Vagina (tissue), 2 donors: ENCODE results near the gene ACYP1. TPM values are rescaled to one million over a fixed set of nuclear protein-coding genes. Genes with fewer than 3 reads are reported as not detected.

Experiments
- DNase-seq, 2 donors: peaks; one replicate each; pipeline ENCODE4 v3.0.0-alpha.2; 2017; ENCODE audit errors: extremely low spot score in 2 of 2
- H3K27ac ChIP-seq: fragments of 200-600 bp; sonication (generic); one replicate; pipeline ENCODE4 v1.5.1; 2019
- H3K27me3 ChIP-seq: fragments of 200-600 bp; sonication (generic); one replicate; pipeline ENCODE4 v1.5.1; 2019
- H3K36me3 ChIP-seq, 2 donors: fragments of 200-600 bp; sonication (generic); one replicate each; pipeline ENCODE4 v1.5.1; 2017 to 2019
- H3K4me1 ChIP-seq: fragments of 200-600 bp; sonication (generic); one replicate; pipeline ENCODE4 v1.5.1; 2019
- H3K4me3 ChIP-seq, 2 donors: fragments of 200-600 bp; sonication (generic); 1 replicate in 1 of 2; 2 replicates in 1 of 2; pipeline ENCODE4 v1.5.1; 2016 to 2019
- H3K9me3 ChIP-seq: fragments of 200-600 bp; sonication (generic); one replicate; pipeline ENCODE4 v1.5.1; 2019
- CTCF ChIP-seq, 3 experiments: fragments of 450-650 bp in 2 of 3; fragments of 200-600 bp in 1 of 3; sonication (generic) in 1 of 3; IDR thresholded peaks; one replicate each; pipeline ENCODE4 v1.5.1; 2017 to 2019; ENCODE audit warnings: antibody characterized with exemption in 3 of 3, mild to moderate bottlenecking in 2 of 3, moderate library complexity in 2 of 3
- POLR2A ChIP-seq, 2 donors: fragments of 450-650 bp; IDR thresholded peaks; one replicate each; pipeline ENCODE4 v1.6.1; 2017; ENCODE audit warnings: antibody characterized with exemption in 2 of 2, mild to moderate bottlenecking in 2 of 2, moderate library complexity in 2 of 2
- POLR2AphosphoS5 ChIP-seq, 2 donors: sonication (generic); formaldehyde crosslinking; IDR thresholded peaks; one replicate each; pipeline ENCODE4 v1.9.0; 2017; ENCODE audit warnings: antibody characterized with exemption in 2 of 2, mild to moderate bottlenecking in 2 of 2, low read depth in 1 of 2; ENCODE audit not compliant: insufficient read depth in 1 of 2
- intact Hi-C: fragments of 100-400 bp; cut with DNase I; formaldehyde crosslinking; loops from one replicate; pipeline ENCODE4 v1.15.1; 2023
- total RNA-seq: library from RNA; depleted of rRNA; stranded (reverse); fragments of >200 nt; gene quantifications from one replicate; pipeline ENCODE4 v1.2.3, GENCODE V29; 2016

The ACYP1 gene
- total RNA-seq, 1 donor from 2014 or later = 32.4 TPM

GRCh38 chr14:75098212-75098611 is 34.4 kb upstream of the ACYP1 start:
- Histone ChIP-seq H3K4me3 (no peak overlapping the region), H3K9me3 (no peaks in the 10 kb centered on the region), H3K36me3 (peaks cover 0 to 84% of the 10 kb centered on the region in 2 donors), H3K27ac (no peak overlapping the region), H3K4me1 (no peaks in the 10 kb centered on the region), H3K27me3 (no peaks in the 10 kb centered on the region)
- TF ChIP-seq POLR2AphosphoS5 (IDR thresholded peaks at IDR 0.05; ENCODE audit: insufficient read depth in 1 of 2, low read depth in 1 of 2) = no peak
- TF ChIP-seq CTCF (IDR thresholded peaks at IDR 0.05) = no peak
- TF ChIP-seq POLR2A (IDR thresholded peaks at IDR 0.05) = no peak
- no peak for DNase-seq
- intact Hi-C loops = no loop called here

DNA sequence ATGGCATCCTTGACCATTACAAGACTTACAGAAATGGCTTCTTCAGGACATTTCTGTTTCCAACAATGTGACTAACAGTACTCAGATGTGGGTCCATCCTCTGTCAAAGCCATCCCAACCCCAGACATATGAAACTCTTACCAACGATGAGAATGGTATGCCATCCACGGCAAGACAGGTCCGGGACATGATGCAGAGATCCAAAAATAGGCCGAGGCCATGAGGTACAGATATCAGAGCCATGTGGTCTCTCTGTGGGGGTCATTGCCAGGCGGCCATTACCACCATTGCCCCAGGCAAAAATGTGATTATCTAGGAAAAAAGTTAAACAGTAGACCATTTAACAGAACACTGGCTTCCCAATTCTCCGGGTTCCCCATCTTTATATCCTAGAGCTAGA is 33.1 kb upstream of the ACYP1 start:
- Histone ChIP-seq H3K36me3 (peaks cover 0 to 88% of the 10 kb centered on the region in 2 donors), H3K27ac (no peak overlapping the region), H3K27me3 (no peaks in the 10 kb centered on the region), H3K4me3 (no peak overlapping the region), H3K9me3 (no peaks in the 10 kb centered on the region), H3K4me1 (no peaks in the 10 kb centered on the region)
- no peak for DNase-seq
- intact Hi-C loops = no loop called here
- TF ChIP-seq CTCF (IDR thresholded peaks at IDR 0.05) (no peak), POLR2AphosphoS5 (IDR thresholded peaks at IDR 0.05; ENCODE audit: insufficient read depth in 1 of 2, low read depth in 1 of 2) (no peak)

DNA sequence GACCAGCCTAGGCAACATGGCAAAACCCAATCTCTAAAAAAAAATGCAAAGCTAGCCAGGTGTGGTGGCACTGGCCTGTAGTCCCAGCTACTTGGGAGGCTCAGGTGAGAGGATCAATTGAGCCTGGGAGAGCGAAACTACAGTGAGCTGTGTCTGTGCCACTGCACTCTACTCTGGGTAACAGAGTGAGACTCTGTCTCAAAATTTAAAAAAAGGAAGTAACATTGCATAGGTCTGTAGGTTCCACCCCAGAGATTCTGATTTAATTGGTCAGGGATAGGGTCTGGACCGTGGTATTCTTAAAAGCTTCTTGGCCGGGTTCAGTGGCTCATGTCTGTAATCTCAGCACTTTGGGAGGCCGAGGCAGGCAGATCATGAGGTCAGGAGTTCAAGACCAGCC is 31.9 kb upstream of the ACYP1 start:
- H3K4me3 ChIP-seq = no peak overlapping the region
- intact Hi-C loops = no loop called here
- DNase-seq = no peak
- H3K9me3 ChIP-seq = no peaks in the 10 kb centered on the region
- H3K27me3 ChIP-seq = no peaks in the 10 kb centered on the region
- no peak overlapping the region for H3K27ac ChIP-seq
- H3K36me3 ChIP-seq = peaks cover 0 to 90% of the 10 kb centered on the region in 2 donors
- H3K4me1 ChIP-seq = no peaks in the 10 kb centered on the region
- TF ChIP-seq POLR2A (IDR thresholded peaks at IDR 0.05) (no peak), POLR2AphosphoS5 (IDR thresholded peaks at IDR 0.05; ENCODE audit: insufficient read depth in 1 of 2, low read depth in 1 of 2) (no peak), CTCF (IDR thresholded peaks at IDR 0.05) (no peak)

- no peaks in the 10 kb centered on the region for H3K4me1 ChIP-seq
- no peaks in the 10 kb centered on the region for H3K9me3 ChIP-seq
- peaks cover 0 to 85% of the 10 kb centered on the region in 2 donors for H3K36me3 ChIP-seq
- H3K27me3 ChIP-seq = no peaks in the 10 kb centered on the region
- intact Hi-C loops = loop anchor here (5.0 kb wide), 1 partner anchor 143 kb away; no protein-coding TSS in a partner anchor
- H3K27ac ChIP-seq = no peak overlapping the region
- DNase-seq = no peak
- no peak for TF ChIP-seq CTCF (IDR thresholded peaks at IDR 0.05)
- no peak for TF ChIP-seq POLR2AphosphoS5 (IDR thresholded peaks at IDR 0.05; ENCODE audit: insufficient read depth in 1 of 2, low read depth in 1 of 2)
- no peak for TF ChIP-seq POLR2A (IDR thresholded peaks at IDR 0.05)
- H3K4me3 ChIP-seq = no peak overlapping the region
Observed at GRCh38 chr14:75094896-75095295, 31.1 kb upstream of the ACYP1 start.

DNA sequence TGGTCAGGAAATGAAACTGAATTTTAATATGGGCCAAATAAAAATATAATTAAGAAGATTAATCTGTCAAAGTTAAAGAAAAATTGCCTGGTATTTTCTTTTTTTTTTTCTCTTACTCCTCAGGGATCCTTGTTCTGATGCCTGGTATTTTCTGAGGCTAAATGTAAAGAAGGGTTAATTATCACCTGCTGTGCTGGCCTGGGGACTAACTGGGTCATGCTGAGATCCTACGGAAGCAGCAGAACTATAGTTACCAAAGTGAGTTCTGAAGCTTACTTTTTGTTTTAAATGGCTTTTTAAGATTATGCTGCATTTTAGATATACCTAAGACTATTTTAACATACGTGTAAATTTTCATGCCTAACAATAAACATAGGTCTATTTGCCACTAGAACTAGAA is 28.9 kb upstream of the ACYP1 start:
- TF ChIP-seq POLR2A (IDR thresholded peaks at IDR 0.05) (no peak), CTCF (IDR thresholded peaks at IDR 0.05) (no peak)
- intact Hi-C loops = loop anchor here (5.0 kb wide), 1 partner anchor 140 kb away; no protein-coding TSS in a partner anchor
- Histone ChIP-seq H3K36me3 (peaks cover 0 to 72% of the 10 kb centered on the region in 2 donors), H3K27me3 (no peaks in the 10 kb centered on the region), H3K4me3 (no peak overlapping the region), H3K27ac (no peak overlapping the region), H3K4me1 (no peaks in the 10 kb centered on the region), H3K9me3 (no peaks in the 10 kb centered on the region)
- DNase-seq = no peak
